Endothelial cell of umbilical vein (primary cell): Measurements from ENCODE around the gene KRT84.

Source experiments
- CTCF ChIP-seq, 2 donors: IDR thresholded peaks; 1 replicate in 1 of 2; 2 replicates in 1 of 2; pipeline ENCODE4 v1.5.1; 2011; ENCODE audit warnings: low read length in 2 of 2, mild to moderate bottlenecking in 2 of 2, moderate library complexity in 2 of 2, control low read depth in 1 of 2, inconsistent platforms in 1 of 2, low read depth in 1 of 2; ENCODE audit not compliant: insufficient read depth in 1 of 2; ENCODE audit errors: extremely low read depth in 1 of 2
- EZH2 ChIP-seq: IDR thresholded peaks from 2 replicates; pipeline ENCODE4 v1.6.1; 2012; ENCODE audit warnings: borderline replicate concordance, low read depth, mild to moderate bottlenecking, moderate library complexity, low read length, inconsistent platforms; ENCODE audit not compliant: severe bottlenecking
- JUN ChIP-seq: IDR thresholded peaks from 2 replicates; pipeline ENCODE4 v1.6.1; 2011; ENCODE audit warnings: borderline replicate concordance, low read depth; ENCODE audit not compliant: insufficient read length, insufficient read depth
- MAX ChIP-seq: IDR thresholded peaks from 2 replicates; pipeline ENCODE4 v1.6.1; 2011; ENCODE audit not compliant: insufficient read depth, insufficient read length
- MYC ChIP-seq: IDR thresholded peaks from one replicate; pipeline ENCODE4 v1.6.1; 2011; ENCODE audit warnings: mild to moderate bottlenecking, low read depth, low read length
- POLR2A ChIP-seq: IDR thresholded peaks from 2 replicates; pipeline ENCODE4 v1.6.1; 2012; ENCODE audit warnings: low read depth, mild to moderate bottlenecking, control low read depth, low read length
- POLR2AphosphoS5 ChIP-seq: IDR thresholded peaks from 2 replicates; pipeline ENCODE4 v1.6.1; 2012; ENCODE audit warnings: low read depth, mild to moderate bottlenecking, control low read depth, low read length, moderate library complexity; ENCODE audit not compliant: insufficient read depth

GRCh38 chr12:52369211-52369610 lies 16.2 kb downstream of the KRT84 start:
- TF ChIP-seq CTCF (IDR thresholded peaks at IDR 0.05; ENCODE audit: extremely low read depth in 1 of 2, insufficient read depth in 1 of 2, low read depth in 1 of 2, low read length in 2 of 2) (no peak), POLR2AphosphoS5 (no peak), POLR2A (no peak), EZH2 (no peak), MYC (no peak), JUN (no peak), MAX (no peak)
